ENCODE results near the gene ADCY9. TPM values are rescaled to one million over a fixed set of nuclear protein-coding genes. Genes with fewer than 3 reads are reported as not detected.

ADCY9 gene
- total RNA-seq, 1 experiment from 2014 or later, result 9.8 TPM

DNA sequence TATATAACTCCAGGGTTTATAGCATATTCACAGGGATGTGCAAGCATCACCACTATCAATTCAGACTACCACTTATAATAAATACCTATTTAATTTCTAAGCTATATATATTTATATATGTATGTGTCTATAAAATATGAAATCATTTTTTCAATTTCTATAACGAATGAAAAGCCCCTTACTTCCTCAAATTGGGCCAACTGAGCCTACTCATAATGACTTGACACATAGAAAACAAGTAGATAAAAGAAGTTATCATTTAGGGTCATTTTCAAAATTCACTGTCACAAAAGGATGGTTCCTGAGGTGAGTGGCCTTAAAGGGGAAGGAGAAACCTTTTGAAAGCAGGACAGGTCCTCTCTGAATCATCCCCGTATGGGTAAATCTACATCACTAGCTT is 114.1 kb downstream of the ADCY9 start:
- ATAC-seq (no peak), DNase-seq (ENCODE audit: low read depth, low spot score) (no peak)
- no TSS peak for BruUV-seq (replicated peaks)
- Histone ChIP-seq H2AFZ (ENCODE audit: low read depth, low read length, poor library complexity, severe bottlenecking) (no peak overlapping the region), H3K4me3 (replicated peaks in 1 of 2; ENCODE audit: low read depth in 1 of 2, low read length in 2 of 2) (no peak overlapping the region), H3K36me3 (ENCODE audit: control insufficient read depth in 1 of 2, insufficient read depth in 2 of 2, low read length in 2 of 2) (no peaks in the 10 kb centered on the region), H3K4me2 (ENCODE audit: low read length) (no peak overlapping the region), H3K27ac (ENCODE audit: low read depth, low read length) (no peak overlapping the region), H3K9me2 (ENCODE audit: insufficient read depth) (no peaks in the 10 kb centered on the region), H3K9me3 (ENCODE audit: control insufficient read depth in 1 of 2, insufficient read depth in 1 of 2, low read depth in 1 of 2, low read length in 2 of 2) (no peaks in the 10 kb centered on the region), H3K4me1 (ENCODE audit: control insufficient read depth in 1 of 2, insufficient read depth in 2 of 2, low read length in 2 of 2) (no peaks in the 10 kb centered on the region), H3K27me3 (ENCODE audit: insufficient read depth, low read length) (no peaks in the 10 kb centered on the region), H4K20me1 (ENCODE audit: insufficient read depth) (no peaks in the 10 kb centered on the region), H3K79me2 (ENCODE audit: insufficient read depth, low read length) (no peaks in the 10 kb centered on the region), H3K9ac (ENCODE audit: low read length) (no peak overlapping the region)
- POLR2A ChIA-PET, result no interaction called here
- CTCF ChIA-PET, result interaction anchor here (0.8 kb wide), 1 partner anchor 11 kb away, joined by 3 read pairs; no protein-coding TSS in a partner anchor
- TF ChIP-seq SRF (IDR thresholded peaks at IDR 0.05; ENCODE audit: low read depth) (no peak), RAD21 (IDR thresholded peaks at IDR 0.05; ENCODE audit: low read depth) (no peak), SIN3A (IDR thresholded peaks at IDR 0.05; ENCODE audit: low read depth) (no peak), ZFX (IDR thresholded peaks at IDR 0.05) (no peak), FOSL1 (IDR thresholded peaks at IDR 0.05; ENCODE audit: low read depth) (no peak), YY1 (IDR thresholded peaks at IDR 0.05; ENCODE audit: extremely low read depth, insufficient replicate concordance, low read depth, low read length) (no peak), ZNF274 (IDR thresholded peaks at IDR 0.05; ENCODE audit: low read depth, low read length) (no peak), EGR1 (IDR thresholded peaks at IDR 0.05; ENCODE audit: low read depth) (no peak), ELF1 (IDR thresholded peaks at IDR 0.05; ENCODE audit: borderline replicate concordance, low read depth) (no peak), CBX3 (IDR thresholded peaks at IDR 0.05; ENCODE audit: low read depth) (no peak)
- TF ChIP-seq, protein P1, sequence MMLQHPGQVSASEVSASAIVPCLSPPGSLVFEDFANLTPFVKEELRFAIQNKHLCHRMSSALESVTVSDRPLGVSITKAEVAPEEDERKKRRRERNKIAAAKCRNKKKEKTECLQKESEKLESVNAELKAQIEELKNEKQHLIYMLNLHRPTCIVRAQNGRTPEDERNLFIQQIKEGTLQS (IDR thresholded peaks at IDR 0.05), result no peak
- TF ChIP-seq, protein P2, sequence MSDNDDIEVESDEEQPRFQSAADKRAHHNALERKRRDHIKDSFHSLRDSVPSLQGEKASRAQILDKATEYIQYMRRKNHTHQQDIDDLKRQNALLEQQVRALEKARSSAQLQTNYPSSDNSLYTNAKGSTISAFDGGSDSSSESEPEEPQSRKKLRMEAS (IDR thresholded peaks at IDR 0.05), result no peak
- TF ChIP-seq, protein P3, sequence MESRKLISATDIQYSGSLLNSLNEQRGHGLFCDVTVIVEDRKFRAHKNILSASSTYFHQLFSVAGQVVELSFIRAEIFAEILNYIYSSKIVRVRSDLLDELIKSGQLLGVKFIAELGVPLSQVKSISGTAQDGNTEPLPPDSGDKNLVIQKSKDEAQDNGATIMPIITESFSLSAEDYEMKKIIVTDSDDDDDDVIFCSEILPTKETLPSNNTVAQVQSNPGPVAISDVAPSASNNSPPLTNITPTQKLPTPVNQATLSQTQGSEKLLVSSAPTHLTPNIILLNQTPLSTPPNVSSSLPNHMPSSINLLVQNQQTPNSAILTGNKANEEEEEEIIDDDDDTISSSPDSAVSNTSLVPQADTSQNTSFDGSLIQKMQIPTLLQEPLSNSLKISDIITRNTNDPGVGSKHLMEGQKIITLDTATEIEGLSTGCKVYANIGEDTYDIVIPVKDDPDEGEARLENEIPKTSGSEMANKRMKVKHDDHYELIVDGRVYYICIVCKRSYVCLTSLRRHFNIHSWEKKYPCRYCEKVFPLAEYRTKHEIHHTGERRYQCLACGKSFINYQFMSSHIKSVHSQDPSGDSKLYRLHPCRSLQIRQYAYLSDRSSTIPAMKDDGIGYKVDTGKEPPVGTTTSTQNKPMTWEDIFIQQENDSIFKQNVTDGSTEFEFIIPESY (IDR thresholded peaks at IDR 0.05; ENCODE audit: extremely low read depth, insufficient replicate concordance, low read length), result no peak
- TF ChIP-seq, protein P4, sequence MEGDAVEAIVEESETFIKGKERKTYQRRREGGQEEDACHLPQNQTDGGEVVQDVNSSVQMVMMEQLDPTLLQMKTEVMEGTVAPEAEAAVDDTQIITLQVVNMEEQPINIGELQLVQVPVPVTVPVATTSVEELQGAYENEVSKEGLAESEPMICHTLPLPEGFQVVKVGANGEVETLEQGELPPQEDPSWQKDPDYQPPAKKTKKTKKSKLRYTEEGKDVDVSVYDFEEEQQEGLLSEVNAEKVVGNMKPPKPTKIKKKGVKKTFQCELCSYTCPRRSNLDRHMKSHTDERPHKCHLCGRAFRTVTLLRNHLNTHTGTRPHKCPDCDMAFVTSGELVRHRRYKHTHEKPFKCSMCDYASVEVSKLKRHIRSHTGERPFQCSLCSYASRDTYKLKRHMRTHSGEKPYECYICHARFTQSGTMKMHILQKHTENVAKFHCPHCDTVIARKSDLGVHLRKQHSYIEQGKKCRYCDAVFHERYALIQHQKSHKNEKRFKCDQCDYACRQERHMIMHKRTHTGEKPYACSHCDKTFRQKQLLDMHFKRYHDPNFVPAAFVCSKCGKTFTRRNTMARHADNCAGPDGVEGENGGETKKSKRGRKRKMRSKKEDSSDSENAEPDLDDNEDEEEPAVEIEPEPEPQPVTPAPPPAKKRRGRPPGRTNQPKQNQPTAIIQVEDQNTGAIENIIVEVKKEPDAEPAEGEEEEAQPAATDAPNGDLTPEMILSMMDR (IDR thresholded peaks at IDR 0.05 in 2 of 3, conservative IDR thresholded peaks at IDR 0.05 in 1 of 3; ENCODE audit: borderline replicate concordance in 1 of 3, insufficient read depth in 1 of 3, low read depth in 2 of 3, low read length in 2 of 3), result no peak
- RAD21 ChIA-PET (ENCODE audit: low non-redundant PET in 1 of 2, low total read pairs in 2 of 2, uncharacterized antibody in 2 of 2, unreplicated experiment in 2 of 2), result no interaction called here
- intact Hi-C loops (cut with micrococcal nuclease), result no loop called here

All from HCT116 (cell line).